GM18511 (cell line): ENCODE measurements around the gene JMJD8.

ENCODE experiments used
- ATAC-seq: cut with Tn5 transposase; IDR thresholded peaks from one replicate; pipeline ENCODE4 v1.9.1; 2021; ENCODE audit warnings: mild to moderate bottlenecking, moderate library complexity; ENCODE audit not compliant: unreplicated experiment

The JMJD8 gene

GRCh38 chr16:662095-662494, 22.0 kb downstream of the JMJD8 start:
- ATAC-seq = no peak

GRCh38 chr16:661184-661821, 22.8 kb downstream of the JMJD8 start:
- peak; percentile 9 for ATAC-seq

- ATAC-seq = peak; percentile 75
Measured at GRCh38 chr16:660459-661183, 23.5 kb downstream of the JMJD8 start.

GRCh38 chr16:660132-660458, 24.0 kb downstream of the JMJD8 start:
- ATAC-seq = no peak

- no peak for ATAC-seq
Measured at GRCh38 chr16:659618-660017, 24.5 kb downstream of the JMJD8 start.

- no peak for ATAC-seq
Measured at GRCh38 chr16:658679-659571, 25.2 kb downstream of the JMJD8 start.

GRCh38 chr16:657487-657886, 26.6 kb downstream of the JMJD8 start:
- no peak for ATAC-seq

GRCh38 chr16:654034-654433, 30.1 kb downstream of the JMJD8 start:
- no peak for ATAC-seq

- ATAC-seq = no peak
Measured at GRCh38 chr16:652454-653305, 31.5 kb downstream of the JMJD8 start.

GRCh38 chr16:651844-652243, 32.3 kb downstream of the JMJD8 start:
- ATAC-seq = no peak

- ATAC-seq = peak; percentile 15
Measured at GRCh38 chr16:649631-650030, 34.5 kb downstream of the JMJD8 start.

GRCh38 chr16:648781-649589, 35.1 kb downstream of the JMJD8 start, which contains the start of gene WDR90:
Gene WDR90 (plus strand): TSS chr16:649365. CDS start chr16:649417, 52 bp downstream.
- ATAC-seq = peak; percentile 91

- no peak for ATAC-seq
Measured at GRCh38 chr16:648071-648780, 35.9 kb downstream of the JMJD8 start.

GRCh38 chr16:647173-647902, 36.8 kb downstream of the JMJD8 start:
- ATAC-seq = no peak

GRCh38 chr16:646679-647172, 37.4 kb downstream of the JMJD8 start:
- ATAC-seq = no peak

- no peak for ATAC-seq
Measured at GRCh38 chr16:645852-646678, 38.1 kb downstream of the JMJD8 start.

GRCh38 chr16:644556-644955, 39.6 kb downstream of the JMJD8 start:
- ATAC-seq = no peak

- ATAC-seq = no peak
Measured at GRCh38 chr16:643050-643368, 41.1 kb downstream of the JMJD8 start.
